ENCODE measurements around the gene C20orf96.
"Not testable (repeated sequence)": the region's sequence is repeated elsewhere in the genome, so short reads cannot be mapped to it uniquely, and the experiment has no call there.

C20orf96 gene

GRCh38 chr20:286508-286907 lies 4.0 kb downstream of the C20orf96 start:
- no peak for DNase-seq (ENCODE audit: low read depth, low spot score)
- H3K27ac ChIP-seq: no peak overlapping the region

GRCh38 chr20:284172-284571 lies 6.4 kb downstream of the C20orf96 start:
- DNase-seq (ENCODE audit: low read depth, low spot score): no peak
- no peak overlapping the region for H3K27ac ChIP-seq

GRCh38 chr20:278607-279571 lies 11.7 kb downstream of the C20orf96 start:
- no peak overlapping the region for H3K27ac ChIP-seq

GRCh38 chr20:278181-278580 lies 12.4 kb downstream of the C20orf96 start:
- H3K27ac ChIP-seq: no peak overlapping the region
- DNase-seq (ENCODE audit: low read depth, low spot score): no peak

More at GRCh38 chr20:278607-279571, 11.7 kb downstream of the C20orf96 start:
- no peak for DNase-seq (ENCODE audit: low read depth, low spot score)

GRCh38 chr20:277496-277781 lies 13.1 kb downstream of the C20orf96 start:
- no peak overlapping the region for H3K27ac ChIP-seq
- DNase-seq (ENCODE audit: low read depth, low spot score): no peak

- no peak overlapping the region for H3K27ac ChIP-seq
- no peak for DNase-seq (ENCODE audit: low read depth, low spot score)
Measured at GRCh38 chr20:276620-277495, 13.7 kb downstream of the C20orf96 start.

- H3K27ac ChIP-seq: no peak overlapping the region
- no peak for DNase-seq (ENCODE audit: low read depth, low spot score)
Measured at GRCh38 chr20:275791-276190, 14.8 kb downstream of the C20orf96 start.

GRCh38 chr20:273884-274283 lies 16.7 kb downstream of the C20orf96 start:
- no peak for DNase-seq (ENCODE audit: low read depth, low spot score)
- no peak overlapping the region for H3K27ac ChIP-seq

GRCh38 chr20:272718-273117 lies 17.8 kb downstream of the C20orf96 start:
- H3K27ac ChIP-seq: no peak overlapping the region
- DNase-seq (ENCODE audit: low read depth, low spot score): no peak

- DNase-seq (ENCODE audit: low read depth, low spot score): no peak
- no peak overlapping the region for H3K27ac ChIP-seq
Measured at GRCh38 chr20:271528-271927, 19.0 kb downstream of the C20orf96 start.

GRCh38 chr20:271069-271468 lies 19.5 kb downstream of the C20orf96 start:
- no peak overlapping the region for H3K27ac ChIP-seq
- no peak for DNase-seq (ENCODE audit: low read depth, low spot score)

GRCh38 chr20:270517-270916 lies 20.0 kb downstream of the C20orf96 start:
- no peak overlapping the region for H3K27ac ChIP-seq
- DNase-seq (ENCODE audit: low read depth, low spot score): no peak

GRCh38 chr20:266596-267562 lies 23.7 kb downstream of the C20orf96 start:
- DNase-seq (ENCODE audit: low read depth, low spot score): no peak
- H3K27ac ChIP-seq: no peak overlapping the region

GRCh38 chr20:263701-264100 lies 26.8 kb downstream of the C20orf96 start:
- no peak overlapping the region for H3K27ac ChIP-seq
- DNase-seq (ENCODE audit: low read depth, low spot score): no peak

- DNase-seq (ENCODE audit: low read depth, low spot score): no peak
- H3K27ac ChIP-seq: no peak overlapping the region
Measured at GRCh38 chr20:259981-260380, 30.6 kb downstream of the C20orf96 start.

GRCh38 chr20:258963-259362 lies 31.6 kb downstream of the C20orf96 start:
- no peak overlapping the region for H3K27ac ChIP-seq
- no peak for DNase-seq (ENCODE audit: low read depth, low spot score)

- no peak for DNase-seq (ENCODE audit: low read depth, low spot score)
- H3K27ac ChIP-seq: no peak overlapping the region
Measured at GRCh38 chr20:258269-258858, 32.2 kb downstream of the C20orf96 start.

GRCh38 chr20:257419-257818 lies 33.1 kb downstream of the C20orf96 start, which contains the start of gene DEFB132:
TSS of gene DEFB132 (plus strand) at chr20:257724. CDS start at chr20:257779, 55 bp downstream.
- DNase-seq (ENCODE audit: low read depth, low spot score): no peak
- H3K27ac ChIP-seq: no peak within 1 kb of the TSS

- DNase-seq (ENCODE audit: low read depth, low spot score); H3K27ac ChIP-seq: not testable (repeated sequence)
Measured at GRCh38 chr20:253447-253846, 37.1 kb downstream of the C20orf96 start.

GRCh38 chr20:252801-253200 lies 37.7 kb downstream of the C20orf96 start:
- H3K27ac ChIP-seq: no peak overlapping the region

More at GRCh38 chr20:252801-253200, 37.7 kb downstream of the C20orf96 start:
- DNase-seq (ENCODE audit: low read depth, low spot score): no peak
